Gastroesophageal sphincter (tissue), 3 donors: ENCODE results near the gene CEP112.

Experiments used
- CTCF ChIP-seq, 4 experiments: fragments of 200-600 bp in 2 of 4; fragments of 450-650 bp in 2 of 4; sonication (generic) in 1 of 4; IDR thresholded peaks; one replicate each; pipeline ENCODE4 v1.5.1; 2017 to 2019; ENCODE audit warnings: antibody characterized with exemption in 4 of 4, mild to moderate bottlenecking in 2 of 4, moderate library complexity in 2 of 4
- POLR2A ChIP-seq, 2 donors: fragments of 450-650 bp; IDR thresholded peaks; one replicate each; pipeline ENCODE4 v1.6.1; 2017; ENCODE audit warnings: antibody characterized with exemption in 2 of 2, mild to moderate bottlenecking in 2 of 2, moderate library complexity in 1 of 2

GRCh38 chr17:66114609-66115008 is 77.3 kb downstream of the CEP112 start:
- TF ChIP-seq CTCF (IDR thresholded peaks at IDR 0.05), result no peak
- no peak for TF ChIP-seq POLR2A (IDR thresholded peaks at IDR 0.05)
